ENCODE results near the gene NPRL2.

NPRL2 gene

GRCh38 chr3:50347187-50347813 is 3.3 kb downstream of the NPRL2 start:
- peak; percentile 48 to 54 for DNase-seq

DNA sequence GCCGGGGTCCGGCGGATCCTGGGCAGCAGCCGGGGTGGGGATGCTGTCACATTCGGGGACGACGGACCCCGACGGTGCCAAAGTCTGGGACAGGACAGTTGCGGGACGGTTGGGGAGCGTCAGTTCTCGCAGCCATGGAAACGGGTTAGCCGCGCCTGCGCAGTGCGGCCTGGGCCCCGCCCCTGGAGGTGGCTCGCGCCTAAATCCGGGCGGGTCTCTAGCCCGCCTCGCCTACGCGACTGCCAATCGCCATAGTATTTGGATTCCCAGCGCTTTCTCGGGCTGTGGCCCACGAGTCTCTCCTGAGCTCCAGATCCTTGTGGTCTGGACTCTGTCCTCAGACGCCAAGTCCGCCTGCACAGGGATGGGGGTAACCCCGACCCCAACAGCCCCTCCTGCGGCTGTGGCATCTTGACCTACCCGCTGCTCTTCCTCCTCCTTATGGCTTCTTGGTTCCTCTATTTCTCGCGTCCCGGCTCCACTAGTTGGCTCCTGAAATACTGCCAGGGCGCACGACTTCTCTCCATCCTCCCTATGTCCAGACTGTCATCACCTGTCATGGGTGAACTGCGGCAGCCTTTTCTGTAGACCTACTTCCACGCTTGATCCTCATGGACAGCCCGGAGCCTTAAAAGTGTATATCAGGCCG is 4.9 kb downstream of the NPRL2 start, which contains the start of gene ZMYND10:
ZMYND10 (minus strand) TSS at position 147 of the 649 bp plus-strand sequence. CDS start 153 bp downstream, outside the sequence.
- peak in 1 of 2 experiments; percentile 61 for DNase-seq

GRCh38 chr3:50345008-50345407 is 5.6 kb downstream of the NPRL2 start:
- DNase-seq = no peak

- no peak for DNase-seq
Measured at GRCh38 chr3:50342813-50343633, 7.6 kb downstream of the NPRL2 start.

GRCh38 chr3:50341996-50342650 is 8.5 kb downstream of the NPRL2 start:
- no peak for DNase-seq

- DNase-seq = no peak
Measured at GRCh38 chr3:50341537-50341936, 9.0 kb downstream of the NPRL2 start.

GRCh38 chr3:50340448-50341329 is 9.9 kb downstream of the NPRL2 start, which contains the start of gene RASSF1:
Gene RASSF1 (minus strand): TSS chr3:50340836. CDS start chr3:50340805, 31 bp downstream.
- no peak for DNase-seq

DNA sequence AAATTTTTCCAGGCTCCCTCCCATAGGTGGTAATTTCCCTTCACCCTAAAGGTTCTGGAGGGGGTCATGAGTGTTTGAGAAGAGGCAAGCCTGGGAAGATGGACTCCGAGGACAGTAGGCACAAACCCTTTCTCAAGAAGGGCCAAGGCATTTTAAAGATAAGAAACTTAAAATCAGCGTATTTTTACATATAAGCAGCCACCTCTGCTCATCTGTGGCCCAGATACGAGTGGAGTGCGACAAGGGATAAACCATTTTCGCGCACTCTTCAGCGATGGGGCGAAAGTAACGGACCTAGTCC is 10.5 kb downstream of the NPRL2 start:
- DNase-seq = no peak

- no peak for DNase-seq
Measured at GRCh38 chr3:50339485-50340146, 11.0 kb downstream of the NPRL2 start.

DNA sequence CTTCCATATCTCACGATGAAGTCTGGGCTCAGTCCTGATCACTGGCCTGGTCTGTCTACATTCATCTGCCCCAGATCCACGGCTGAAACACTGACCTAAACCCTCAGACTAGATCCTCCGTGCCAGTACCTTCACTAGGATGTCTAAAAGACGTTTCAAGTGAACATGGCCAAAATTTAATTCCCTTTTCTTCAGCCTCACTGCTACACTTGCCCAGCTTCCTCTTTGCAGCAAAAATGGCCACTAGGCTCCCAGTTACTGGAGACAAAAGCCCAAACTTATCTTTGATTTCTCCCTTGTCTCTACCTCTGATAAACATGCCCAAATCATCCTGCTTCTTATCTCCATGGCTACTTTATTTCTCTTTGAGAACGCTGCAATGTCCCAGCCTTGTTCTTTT is 11.6 kb downstream of the NPRL2 start:
- no peak for DNase-seq

- DNase-seq = peak; percentile 96 to 98
Measured at GRCh38 chr3:50337175-50337861, 13.3 kb downstream of the NPRL2 start.

- DNase-seq = no peak
Measured at GRCh38 chr3:50336452-50337174, 14.0 kb downstream of the NPRL2 start.

DNA sequence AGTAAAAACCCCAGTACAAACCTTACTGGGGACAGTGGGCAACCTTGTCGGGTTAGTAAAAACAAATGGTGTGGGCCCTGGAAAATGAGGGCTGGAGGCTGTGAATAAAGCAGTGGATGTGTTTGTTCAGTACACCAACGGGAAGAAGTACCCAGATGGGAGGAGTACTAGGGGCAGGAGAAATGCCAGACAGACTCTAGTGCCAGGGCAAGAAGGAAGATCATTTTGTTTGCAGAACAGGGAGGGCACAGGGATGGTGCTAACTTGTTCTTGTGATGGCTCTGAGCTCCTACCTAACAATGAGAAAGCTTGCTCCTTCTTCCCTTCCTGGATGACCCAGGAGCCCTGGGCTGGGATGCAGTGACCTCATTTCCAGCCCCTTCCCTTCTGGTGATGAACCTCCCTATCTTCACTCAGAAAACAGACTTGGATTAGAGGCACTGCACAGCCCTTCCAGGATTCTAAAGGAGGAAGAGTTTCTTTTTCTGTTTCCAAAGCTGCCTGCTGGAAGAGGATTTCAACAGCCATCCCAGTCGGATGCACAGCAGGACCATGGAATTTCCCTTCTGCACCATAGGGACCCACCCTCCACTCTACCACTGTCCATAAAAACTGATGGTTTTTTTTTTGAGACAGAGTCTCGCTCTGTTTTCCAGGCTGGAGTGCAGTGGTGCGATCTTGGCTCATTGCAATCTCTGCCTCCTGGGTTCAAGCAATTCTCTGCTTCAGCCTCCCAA is 16.1 kb downstream of the NPRL2 start:
- DNase-seq = no peak

GRCh38 chr3:50333744-50334328 is 16.7 kb downstream of the NPRL2 start:
- DNase-seq = no peak

- no peak for DNase-seq
Measured at GRCh38 chr3:50331364-50331907, 19.1 kb downstream of the NPRL2 start.

GRCh38 chr3:50330330-50330729 is 20.2 kb downstream of the NPRL2 start:
- DNase-seq = no peak

DNA sequence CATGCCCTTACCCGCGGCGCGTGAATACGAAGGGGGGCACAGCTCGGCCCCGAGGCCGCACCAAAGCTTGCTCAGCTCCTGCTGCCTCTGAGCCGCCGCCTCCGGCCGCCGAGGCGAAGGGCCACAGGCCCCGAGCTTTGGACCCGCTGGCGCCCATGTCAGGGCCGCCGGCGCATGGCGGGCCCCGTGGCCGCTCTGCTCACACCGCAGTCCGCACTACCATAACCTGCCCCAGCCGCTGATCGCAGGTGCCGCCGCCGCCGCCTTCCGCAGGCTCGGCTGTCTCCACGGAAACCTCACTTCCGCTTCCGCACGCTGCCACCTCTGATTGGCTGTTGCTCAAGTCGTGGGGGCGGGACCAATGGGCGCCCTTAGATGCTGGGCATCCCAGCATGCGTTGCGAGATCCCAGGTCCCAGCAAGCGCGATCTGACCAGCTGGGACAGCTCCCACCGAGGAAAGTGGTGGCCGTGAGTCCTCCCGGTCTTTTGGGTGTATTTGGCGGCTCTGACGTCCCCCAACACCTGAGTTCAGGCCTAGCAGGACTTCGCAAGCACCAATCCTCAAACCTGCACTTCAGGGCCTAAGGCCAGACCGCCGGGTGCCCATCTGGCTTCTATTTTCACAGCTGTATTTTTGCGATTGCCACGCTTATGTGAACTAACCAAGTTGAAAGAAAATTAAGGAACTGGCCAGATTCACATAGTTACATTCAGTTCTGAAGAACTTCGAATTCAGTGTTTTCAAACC is 22.5 kb downstream of the NPRL2 start, which contains the start of gene TUSC2:
TUSC2 (minus strand) TSS at position 281 of the 749 bp plus-strand sequence; CDS start at position 157, 124 bp downstream.
- peak; percentile 97 to 98 for DNase-seq

GRCh38 chr3:50327129-50327528 is 23.4 kb downstream of the NPRL2 start:
- no peak for DNase-seq
